KMS-11 (cell line): ENCODE results near the gene MMAB.

ENCODE experiments used
- H2AFZ ChIP-seq: fragments of 200-600 bp; sonication (generic); 2 replicates; pipeline ENCODE4 v1.6.1; 2016; ENCODE audit warnings: antibody characterized with exemption, mixed run types, low read depth
- H3K27ac ChIP-seq: fragments of 200-600 bp; sonication (generic); 2 replicates; pipeline ENCODE4 v1.6.1; 2016; ENCODE audit warnings: mild to moderate bottlenecking, mixed run types
- H3K27me3 ChIP-seq: fragments of 200-600 bp; sonication (generic); 2 replicates; pipeline ENCODE4 v1.6.1; 2017; ENCODE audit warnings: mild to moderate bottlenecking, low read depth, mixed run types, moderate library complexity; ENCODE audit not compliant: insufficient read depth
- H3K36me3 ChIP-seq: fragments of 200-600 bp; sonication (generic); 2 replicates; pipeline ENCODE4 v1.6.1; 2017; ENCODE audit warnings: mild to moderate bottlenecking, mixed run types; ENCODE audit not compliant: insufficient read depth
- H3K4me1 ChIP-seq: fragments of 200-600 bp; sonication (generic); 2 replicates; pipeline ENCODE4 v1.6.1; 2016; ENCODE audit warnings: mild to moderate bottlenecking, low read depth, mixed run types; ENCODE audit not compliant: poor library complexity, severe bottlenecking
- H3K4me2 ChIP-seq: fragments of 200-600 bp; sonication (generic); 2 replicates; pipeline ENCODE4 v1.7.0; 2016; ENCODE audit warnings: mild to moderate bottlenecking, mixed run types
- H3K4me3 ChIP-seq: fragments of 200-600 bp; sonication (generic); IDR thresholded peaks from 2 replicates; pipeline ENCODE4 v1.6.1; 2017; ENCODE audit warnings: low read depth, low read length, mixed read lengths; ENCODE audit not compliant: insufficient read depth
- H3K79me2 ChIP-seq: fragments of 200-600 bp; sonication (generic); 2 replicates; pipeline ENCODE4 v1.6.1; 2016; ENCODE audit warnings: low read depth, mixed run types; ENCODE audit not compliant: insufficient read depth
- H3K9ac ChIP-seq: fragments of 200-600 bp; sonication (generic); 2 replicates; pipeline ENCODE4 v1.6.1; 2016; ENCODE audit warnings: mild to moderate bottlenecking, mixed run types
- H4K20me1 ChIP-seq: fragments of 200-600 bp; sonication (generic); 2 replicates; pipeline ENCODE4 v1.6.1; 2016; ENCODE audit warnings: mild to moderate bottlenecking, mixed run types; ENCODE audit not compliant: insufficient read depth
- TF ChIP-seq, protein P1 (sequence below): fragments of 200-600 bp; sonication (generic); conservative IDR thresholded peaks from 2 replicates; pipeline ENCODE4 v1.6.1; 2017; ENCODE audit warnings: low read depth, mild to moderate bottlenecking, antibody characterized with exemption, low read length, moderate library complexity, mixed read lengths

Gene MMAB

DNA sequence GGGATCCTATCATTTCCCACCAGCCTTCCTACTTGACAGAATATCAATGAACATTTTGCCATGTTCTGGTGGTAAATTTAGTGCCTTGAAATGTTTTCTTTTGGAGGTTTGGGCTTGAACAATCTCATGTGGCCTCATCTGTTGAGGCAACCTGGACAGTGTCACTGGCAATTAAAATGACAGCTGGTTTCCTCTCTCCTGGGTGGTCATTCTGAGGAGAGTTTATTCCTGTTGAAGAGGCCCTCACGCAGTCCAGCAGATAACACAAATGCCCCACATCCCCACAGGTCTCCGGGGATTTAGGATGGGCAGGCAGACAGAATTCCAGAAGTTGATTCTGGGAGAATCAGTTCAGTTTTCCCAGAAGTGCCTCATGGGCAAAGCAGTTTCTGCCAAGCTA, 41.9 kb downstream of the MMAB start:
- Histone ChIP-seq H3K27ac (no peak overlapping the region), H3K79me2 (no peaks in the 10 kb centered on the region), H3K9ac (no peak overlapping the region), H2AFZ (no peak overlapping the region), H3K4me3 (no peak overlapping the region), H3K36me3 (no peaks in the 10 kb centered on the region), H4K20me1 (no peaks in the 10 kb centered on the region), H3K4me1 (no peaks in the 10 kb centered on the region), H3K27me3 (no peaks in the 10 kb centered on the region), H3K4me2 (no peak overlapping the region)
- TF ChIP-seq, protein P1, sequence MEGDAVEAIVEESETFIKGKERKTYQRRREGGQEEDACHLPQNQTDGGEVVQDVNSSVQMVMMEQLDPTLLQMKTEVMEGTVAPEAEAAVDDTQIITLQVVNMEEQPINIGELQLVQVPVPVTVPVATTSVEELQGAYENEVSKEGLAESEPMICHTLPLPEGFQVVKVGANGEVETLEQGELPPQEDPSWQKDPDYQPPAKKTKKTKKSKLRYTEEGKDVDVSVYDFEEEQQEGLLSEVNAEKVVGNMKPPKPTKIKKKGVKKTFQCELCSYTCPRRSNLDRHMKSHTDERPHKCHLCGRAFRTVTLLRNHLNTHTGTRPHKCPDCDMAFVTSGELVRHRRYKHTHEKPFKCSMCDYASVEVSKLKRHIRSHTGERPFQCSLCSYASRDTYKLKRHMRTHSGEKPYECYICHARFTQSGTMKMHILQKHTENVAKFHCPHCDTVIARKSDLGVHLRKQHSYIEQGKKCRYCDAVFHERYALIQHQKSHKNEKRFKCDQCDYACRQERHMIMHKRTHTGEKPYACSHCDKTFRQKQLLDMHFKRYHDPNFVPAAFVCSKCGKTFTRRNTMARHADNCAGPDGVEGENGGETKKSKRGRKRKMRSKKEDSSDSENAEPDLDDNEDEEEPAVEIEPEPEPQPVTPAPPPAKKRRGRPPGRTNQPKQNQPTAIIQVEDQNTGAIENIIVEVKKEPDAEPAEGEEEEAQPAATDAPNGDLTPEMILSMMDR, result no peak

DNA sequence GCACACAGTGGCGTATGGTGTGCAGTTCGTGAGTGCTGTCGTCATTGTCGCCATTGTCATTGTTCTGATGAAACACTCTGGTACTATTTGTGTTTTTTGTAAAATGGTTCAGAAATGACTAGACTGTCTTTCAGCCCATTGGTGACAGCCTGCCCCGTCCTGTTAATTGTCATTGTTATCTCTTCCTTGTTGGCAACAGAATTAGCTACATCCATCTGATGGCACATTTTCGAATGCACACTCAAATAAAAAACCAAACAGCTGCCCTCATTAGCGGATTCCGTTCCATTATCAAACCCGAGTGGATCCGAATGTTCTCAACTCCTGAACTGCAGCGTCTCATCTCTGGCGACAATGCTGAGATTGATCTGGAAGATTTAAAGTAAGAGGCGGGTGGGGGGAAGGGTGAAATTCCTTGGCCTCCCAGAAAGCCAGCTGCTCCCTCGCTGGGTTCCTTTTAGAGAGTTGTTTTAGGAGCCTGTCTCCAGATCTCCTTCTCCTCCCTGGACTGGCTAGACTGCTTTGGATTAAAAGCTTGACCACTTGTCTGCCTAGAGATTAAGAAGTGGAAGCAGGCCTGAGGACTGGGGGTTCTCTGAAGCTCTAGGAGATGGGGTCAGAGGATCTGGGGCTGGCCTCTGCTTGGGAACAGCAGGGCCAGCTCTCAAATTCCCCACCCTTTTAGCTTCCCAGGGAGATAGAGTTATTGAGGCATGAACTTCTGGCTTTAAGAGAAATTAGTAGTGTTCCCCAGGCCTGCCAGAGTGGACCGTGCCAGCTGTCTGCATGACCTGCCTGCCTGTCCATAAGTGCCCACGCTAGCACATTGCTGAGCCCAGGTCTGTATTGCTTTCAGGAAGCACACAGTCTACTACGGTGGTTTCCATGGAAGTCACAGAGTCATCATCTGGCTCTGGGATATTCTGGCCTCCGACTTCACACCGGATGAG, 43.3 kb downstream of the MMAB start:
- no peaks in the 10 kb centered on the region for H4K20me1 ChIP-seq
- no peaks in the 10 kb centered on the region for H3K4me1 ChIP-seq
- no peaks in the 10 kb centered on the region for H3K79me2 ChIP-seq
- H2AFZ ChIP-seq, result no peak overlapping the region
- no peak overlapping the region for H3K4me2 ChIP-seq
- no peak overlapping the region for H3K9ac ChIP-seq
- no peaks in the 10 kb centered on the region for H3K36me3 ChIP-seq
- no peak overlapping the region for H3K27ac ChIP-seq
- TF ChIP-seq, protein P1, result no peak
- H3K27me3 ChIP-seq, result no peaks in the 10 kb centered on the region
- H3K4me3 ChIP-seq, result no peak overlapping the region

DNA sequence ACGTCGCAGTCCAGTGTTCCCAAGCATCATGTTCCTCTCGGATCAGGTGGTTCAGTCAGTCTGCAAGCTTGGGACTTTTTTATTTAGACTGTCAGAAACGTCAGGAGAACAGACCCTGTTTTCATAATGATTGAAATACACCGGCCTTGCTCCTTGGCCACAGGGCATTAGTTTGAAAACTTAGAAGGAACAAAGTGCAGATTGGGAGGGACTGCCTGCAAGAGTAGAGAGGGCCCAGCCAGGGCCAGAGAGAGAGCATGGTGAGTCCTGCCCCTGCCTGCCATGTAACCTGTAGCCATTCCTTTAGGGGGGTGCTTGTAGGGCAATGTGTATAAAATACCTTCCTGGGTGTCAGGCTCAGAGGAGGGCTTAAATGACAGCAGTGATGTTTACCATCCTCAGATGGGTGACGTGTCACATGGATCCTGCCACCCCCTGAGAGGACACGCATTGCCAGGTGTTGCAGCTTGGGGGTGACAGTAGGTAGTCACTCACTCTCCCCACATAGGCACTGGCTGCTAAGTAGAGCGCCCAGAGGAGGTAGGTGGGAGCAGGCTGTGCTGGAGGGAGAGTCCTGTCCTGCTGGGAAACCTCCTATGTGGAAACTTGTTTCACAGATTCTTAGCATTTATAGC, 45.7 kb downstream of the MMAB start:
- TF ChIP-seq, protein P1, result no peak
- H3K27ac ChIP-seq, result no peak overlapping the region
- no peak overlapping the region for H2AFZ ChIP-seq
- H3K79me2 ChIP-seq, result no peaks in the 10 kb centered on the region
- H4K20me1 ChIP-seq, result no peaks in the 10 kb centered on the region
- H3K9ac ChIP-seq, result no peak overlapping the region
- H3K4me3 ChIP-seq, result no peak overlapping the region
- H3K36me3 ChIP-seq, result no peaks in the 10 kb centered on the region
- H3K4me2 ChIP-seq, result no peak overlapping the region
- H3K27me3 ChIP-seq, result no peaks in the 10 kb centered on the region
- H3K4me1 ChIP-seq, result no peaks in the 10 kb centered on the region

DNA sequence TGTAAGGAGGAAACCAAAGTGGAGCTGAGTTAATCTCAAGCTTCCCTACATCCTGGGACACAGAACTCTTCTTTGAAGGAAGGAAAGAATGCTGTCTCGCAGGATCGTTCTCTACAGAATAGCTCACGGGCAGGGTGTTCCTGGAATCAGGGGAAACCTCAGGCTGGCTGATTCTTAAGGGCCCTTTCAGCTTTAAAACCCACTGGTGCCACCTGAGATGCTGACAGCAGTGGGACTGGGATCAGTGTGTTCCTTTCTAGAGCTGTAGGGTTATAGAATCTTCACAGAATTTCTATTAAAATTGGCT, 48.1 kb downstream of the MMAB start:
- no peaks in the 10 kb centered on the region for H4K20me1 ChIP-seq
- no peak overlapping the region for H3K4me2 ChIP-seq
- no peak overlapping the region for H3K27ac ChIP-seq
- no peak overlapping the region for H3K9ac ChIP-seq
- TF ChIP-seq, protein P1, result no peak
- no peak overlapping the region for H3K4me3 ChIP-seq
- H3K36me3 ChIP-seq, result no peaks in the 10 kb centered on the region
- H2AFZ ChIP-seq, result no peak overlapping the region
- H3K27me3 ChIP-seq, result no peaks in the 10 kb centered on the region
- H3K79me2 ChIP-seq, result no peaks in the 10 kb centered on the region
- no peaks in the 10 kb centered on the region for H3K4me1 ChIP-seq
